OCI-LY7 (cell line): ENCODE data around the gene SPRYD3.
A peak's percentile ranks its signal among the peaks of the same experiment; 100 is the strongest.

ENCODE experiments used
- EZH2phosphoT487 ChIP-seq: fragments of 200-600 bp; sonication (generic); IDR thresholded peaks from 2 replicates; pipeline ENCODE4 v1.6.1; 2018; ENCODE audit warnings: low read depth, borderline replicate concordance, mild to moderate bottlenecking, mixed run types, antibody characterized with exemption, low read length, moderate library complexity, mixed read lengths
- TF ChIP-seq, protein P1 (sequence below): fragments of 200-600 bp; sonication (generic); conservative IDR thresholded peaks from 2 replicates; pipeline ENCODE4 v1.5.1; 2014; ENCODE audit warnings: mild to moderate bottlenecking, antibody characterized with exemption, low read length, moderate library complexity, mixed read lengths

DNA sequence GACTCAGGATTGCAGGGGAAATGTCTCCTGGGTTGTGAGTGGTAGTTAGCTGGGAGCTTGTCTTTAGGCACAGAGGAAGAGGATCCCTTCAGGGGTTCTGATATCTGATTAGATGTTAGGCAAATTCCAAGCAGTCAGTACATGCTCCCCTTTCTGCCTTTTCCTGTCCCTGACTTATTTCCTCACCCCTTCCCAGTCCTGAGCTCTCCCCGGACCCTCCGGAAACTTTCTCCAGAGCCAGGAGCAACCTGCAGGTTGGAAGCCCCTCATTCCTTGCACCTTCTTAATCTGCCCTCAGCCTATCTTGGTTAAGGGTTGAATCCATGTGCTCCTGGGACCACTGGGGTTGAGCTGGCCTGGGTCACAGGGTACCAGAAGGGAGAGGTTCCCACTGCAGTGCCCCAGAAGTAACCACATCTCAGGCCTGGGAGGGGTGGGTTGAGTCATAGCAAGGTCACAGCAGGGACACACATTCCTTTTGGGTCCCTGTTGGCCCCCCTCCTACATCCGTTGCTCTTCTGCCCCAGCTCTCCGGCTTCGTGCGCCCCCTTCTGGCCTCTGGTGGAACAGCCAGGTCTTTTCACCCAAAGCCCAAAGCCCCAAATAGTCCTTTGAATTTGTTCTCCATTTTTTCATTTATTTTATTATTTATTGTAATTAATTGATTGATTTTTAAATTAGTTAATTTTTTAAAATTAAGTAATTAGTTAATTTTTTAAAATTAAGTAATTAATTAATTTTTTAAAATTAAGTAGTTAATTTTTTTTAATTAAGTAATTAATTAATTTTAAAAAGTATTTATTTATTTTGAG lies 20.1 kb upstream of the SPRYD3 start:
- TF ChIP-seq, protein P1, sequence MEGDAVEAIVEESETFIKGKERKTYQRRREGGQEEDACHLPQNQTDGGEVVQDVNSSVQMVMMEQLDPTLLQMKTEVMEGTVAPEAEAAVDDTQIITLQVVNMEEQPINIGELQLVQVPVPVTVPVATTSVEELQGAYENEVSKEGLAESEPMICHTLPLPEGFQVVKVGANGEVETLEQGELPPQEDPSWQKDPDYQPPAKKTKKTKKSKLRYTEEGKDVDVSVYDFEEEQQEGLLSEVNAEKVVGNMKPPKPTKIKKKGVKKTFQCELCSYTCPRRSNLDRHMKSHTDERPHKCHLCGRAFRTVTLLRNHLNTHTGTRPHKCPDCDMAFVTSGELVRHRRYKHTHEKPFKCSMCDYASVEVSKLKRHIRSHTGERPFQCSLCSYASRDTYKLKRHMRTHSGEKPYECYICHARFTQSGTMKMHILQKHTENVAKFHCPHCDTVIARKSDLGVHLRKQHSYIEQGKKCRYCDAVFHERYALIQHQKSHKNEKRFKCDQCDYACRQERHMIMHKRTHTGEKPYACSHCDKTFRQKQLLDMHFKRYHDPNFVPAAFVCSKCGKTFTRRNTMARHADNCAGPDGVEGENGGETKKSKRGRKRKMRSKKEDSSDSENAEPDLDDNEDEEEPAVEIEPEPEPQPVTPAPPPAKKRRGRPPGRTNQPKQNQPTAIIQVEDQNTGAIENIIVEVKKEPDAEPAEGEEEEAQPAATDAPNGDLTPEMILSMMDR, result peak; percentile 96
- no peak for TF ChIP-seq EZH2phosphoT487
